ENCODE results near the gene PANK4. TPM values are rescaled to one million over a fixed set of nuclear protein-coding genes. Genes with fewer than 3 reads are reported as not detected.

The PANK4 gene
- polyA plus RNA-seq, 1 donor (not counting 4 experiments of a cell fraction or from before 2014, with no cell fraction given): 14.5 TPM

DNA sequence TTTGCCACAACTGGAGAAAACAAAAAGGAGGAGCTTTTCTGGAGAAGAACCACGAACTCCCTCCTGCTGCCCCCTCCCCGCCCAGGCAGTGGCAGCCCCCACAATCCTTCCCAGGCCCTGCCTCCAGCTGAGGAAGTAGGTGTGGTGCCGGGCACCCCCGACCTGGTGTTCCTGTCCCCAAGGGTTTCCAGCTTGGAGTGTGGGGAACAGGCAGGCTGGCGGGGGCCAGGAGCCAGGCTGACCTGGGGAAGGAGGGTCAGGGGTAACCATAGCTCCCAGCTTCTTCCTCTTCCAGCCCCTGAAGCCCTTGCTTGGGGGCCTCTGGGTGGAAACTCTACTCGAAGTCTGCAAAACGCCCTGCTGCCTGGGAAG lies 7.9 kb upstream of the PANK4 start:
- no peaks in the 10 kb centered on the region for H3K9me3 ChIP-seq (ENCODE audit: control insufficient read depth, low read depth, low read length)
- H3K9ac ChIP-seq (ENCODE audit: control insufficient read depth, extremely low read depth, insufficient read depth, low read length): peak overlapping the region; percentile 47
- H3K27ac ChIP-seq (ENCODE audit: control insufficient read depth, insufficient read depth, low read length): peak overlapping the region; percentile 75
- H3K9me1 ChIP-seq (ENCODE audit: control insufficient read depth, extremely low read depth, insufficient read depth, low read length): no peaks in the 10 kb centered on the region
- H4K20me1 ChIP-seq (ENCODE audit: control insufficient read depth, extremely low read depth, insufficient read depth, low read length): no peaks in the 10 kb centered on the region
- FAIRE-seq (no peak), DNase-seq (ENCODE audit: low read depth, low spot score) (no peak)
- H3K79me2 ChIP-seq (ENCODE audit: control insufficient read depth, insufficient read depth, low read length): no peaks in the 10 kb centered on the region
- no peak overlapping the region for H2AFZ ChIP-seq (ENCODE audit: control insufficient read depth, low read length)
- TF ChIP-seq, protein P1, sequence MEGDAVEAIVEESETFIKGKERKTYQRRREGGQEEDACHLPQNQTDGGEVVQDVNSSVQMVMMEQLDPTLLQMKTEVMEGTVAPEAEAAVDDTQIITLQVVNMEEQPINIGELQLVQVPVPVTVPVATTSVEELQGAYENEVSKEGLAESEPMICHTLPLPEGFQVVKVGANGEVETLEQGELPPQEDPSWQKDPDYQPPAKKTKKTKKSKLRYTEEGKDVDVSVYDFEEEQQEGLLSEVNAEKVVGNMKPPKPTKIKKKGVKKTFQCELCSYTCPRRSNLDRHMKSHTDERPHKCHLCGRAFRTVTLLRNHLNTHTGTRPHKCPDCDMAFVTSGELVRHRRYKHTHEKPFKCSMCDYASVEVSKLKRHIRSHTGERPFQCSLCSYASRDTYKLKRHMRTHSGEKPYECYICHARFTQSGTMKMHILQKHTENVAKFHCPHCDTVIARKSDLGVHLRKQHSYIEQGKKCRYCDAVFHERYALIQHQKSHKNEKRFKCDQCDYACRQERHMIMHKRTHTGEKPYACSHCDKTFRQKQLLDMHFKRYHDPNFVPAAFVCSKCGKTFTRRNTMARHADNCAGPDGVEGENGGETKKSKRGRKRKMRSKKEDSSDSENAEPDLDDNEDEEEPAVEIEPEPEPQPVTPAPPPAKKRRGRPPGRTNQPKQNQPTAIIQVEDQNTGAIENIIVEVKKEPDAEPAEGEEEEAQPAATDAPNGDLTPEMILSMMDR (optimal IDR thresholded peaks at IDR 0.05 in 1 of 3, IDR thresholded peaks at IDR 0.05 in 1 of 3, conservative IDR thresholded peaks at IDR 0.05 in 1 of 3; ENCODE audit: extremely low read depth in 1 of 3, insufficient read depth in 2 of 3, low read length in 3 of 3): no peak
- H3K36me3 ChIP-seq (ENCODE audit: control insufficient read depth in 2 of 2, extremely low read depth in 1 of 2, insufficient read depth in 2 of 2, low read length in 2 of 2): no peaks in the 10 kb centered on the region
- H3K4me1 ChIP-seq (ENCODE audit: control insufficient read depth, extremely low read depth, insufficient read depth, low read length): peaks cover 71% of the 10 kb centered on the region
- H3K4me2 ChIP-seq (ENCODE audit: control insufficient read depth, extremely low read depth, insufficient read depth, low read depth, low read length): peak overlapping the region; percentile 68
- peak overlapping the region in 1 of 3 experiments; percentile 27 for H3K4me3 ChIP-seq (ENCODE audit: control insufficient read depth in 2 of 3, extremely low read depth in 1 of 3, insufficient read depth in 2 of 3, low read depth in 1 of 3, low read length in 3 of 3)
- H3K27me3 ChIP-seq (ENCODE audit: control insufficient read depth, extremely low read depth, insufficient read depth, low read length): no peaks in the 10 kb centered on the region
- dilution Hi-C loops (cut with MboI; ENCODE audit: extremely low pct_ligation_motif_present, low sequenced_read_pairs): no loop called here

DNA sequence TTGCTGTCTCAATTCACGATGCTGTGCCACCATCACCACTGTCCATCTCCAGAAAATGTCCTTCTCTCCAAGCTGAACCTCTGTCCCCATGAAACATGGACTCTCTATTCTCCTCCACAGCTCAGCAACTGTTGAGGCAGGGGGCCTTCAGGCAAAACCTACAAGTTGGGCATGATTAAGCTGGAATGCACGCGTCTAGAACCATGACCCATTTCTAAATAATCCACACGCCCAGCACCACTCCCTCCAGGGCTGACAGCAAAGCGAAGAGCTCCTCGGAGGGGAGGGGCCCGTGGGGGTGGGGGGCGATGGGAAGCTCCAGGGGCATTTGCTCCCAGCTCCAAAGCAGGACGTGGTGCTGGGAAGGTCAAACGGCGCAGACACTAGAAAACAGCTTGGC lies 7.0 kb upstream of the PANK4 start:
- peak overlapping the region; percentile 80 for H3K27ac ChIP-seq (ENCODE audit: control insufficient read depth, insufficient read depth, low read length)

More for the DNA sequence above, 7.0 kb upstream of the PANK4 start:
- H3K4me2 ChIP-seq (ENCODE audit: control insufficient read depth, extremely low read depth, insufficient read depth, low read depth, low read length): peak overlapping the region; percentile 68
- FAIRE-seq (peak; percentile 90), DNase-seq (ENCODE audit: low read depth, low spot score) (no peak)
- dilution Hi-C loops (cut with MboI; ENCODE audit: extremely low pct_ligation_motif_present, low sequenced_read_pairs): no loop called here
- H2AFZ ChIP-seq (ENCODE audit: control insufficient read depth, low read length): no peak overlapping the region
- no peak overlapping the region for H3K4me3 ChIP-seq (ENCODE audit: control insufficient read depth in 2 of 3, extremely low read depth in 1 of 3, insufficient read depth in 2 of 3, low read depth in 1 of 3, low read length in 3 of 3)
- H3K4me1 ChIP-seq (ENCODE audit: control insufficient read depth, extremely low read depth, insufficient read depth, low read length): peaks cover 76% of the 10 kb centered on the region
- H3K36me3 ChIP-seq (ENCODE audit: control insufficient read depth in 2 of 2, extremely low read depth in 1 of 2, insufficient read depth in 2 of 2, low read length in 2 of 2): no peaks in the 10 kb centered on the region
- H3K79me2 ChIP-seq (ENCODE audit: control insufficient read depth, insufficient read depth, low read length): no peaks in the 10 kb centered on the region
- H4K20me1 ChIP-seq (ENCODE audit: control insufficient read depth, extremely low read depth, insufficient read depth, low read length): no peaks in the 10 kb centered on the region
- H3K9me3 ChIP-seq (ENCODE audit: control insufficient read depth, low read depth, low read length): no peaks in the 10 kb centered on the region
- no peaks in the 10 kb centered on the region for H3K27me3 ChIP-seq (ENCODE audit: control insufficient read depth, extremely low read depth, insufficient read depth, low read length)
- TF ChIP-seq EZH2 (IDR thresholded peaks at IDR 0.05; ENCODE audit: low read length): no peak
- TF ChIP-seq, protein P1 (optimal IDR thresholded peaks at IDR 0.05 in 1 of 3, IDR thresholded peaks at IDR 0.05 in 1 of 3, conservative IDR thresholded peaks at IDR 0.05 in 1 of 3; ENCODE audit: extremely low read depth in 1 of 3, insufficient read depth in 2 of 3, low read length in 3 of 3): no peak
- H3K9ac ChIP-seq (ENCODE audit: control insufficient read depth, extremely low read depth, insufficient read depth, low read length): peak overlapping the region; percentile 65
- H3K9me1 ChIP-seq (ENCODE audit: control insufficient read depth, extremely low read depth, insufficient read depth, low read length): no peaks in the 10 kb centered on the region

Data from keratinocyte (primary cell).